ENCODE measurements around the gene CENPM. TPM values are rescaled to one million over a fixed set of nuclear protein-coding genes. Genes with fewer than 3 reads are reported as not detected.
"Not testable (repeated sequence)": the region's sequence is repeated elsewhere in the genome, so short reads cannot be mapped to it uniquely, and the experiment has no call there.

Gene CENPM
- total RNA-seq, 1 donor from 2014 or later = 13.3 TPM

- Mint-ChIP-seq H3K36me3 (ENCODE audit: low read depth) (no peaks in the 10 kb centered on the region), H3K4me1 (peaks cover 66% of the 10 kb centered on the region), H3K4me3 (peak overlapping the region; percentile 61), H3K27ac (peak overlapping the region; percentile 87), H3K9me3 (no peaks in the 10 kb centered on the region), H3K27me3 (no peaks in the 10 kb centered on the region)
- POLR2A ChIA-PET = interaction anchor here (0.6 to 2.3 kb wide), 17 partner anchors 9 to 665 kb away, joined by 3 to 12 read pairs (median 5); partner anchors contain the start of genes NDUFA6, POLDIP3 and TNFRSF13C
- peak; percentile 7 for ATAC-seq (ENCODE audit: low read depth)
- peak; percentile 44 for DNase-seq
- CTCF ChIA-PET = interaction anchor here (1.0 to 1.4 kb wide), 5 partner anchors 9 to 203 kb away, joined by 3 to 5 read pairs (median 3); no protein-coding TSS in a partner anchor
- intact Hi-C loops (cut with micrococcal nuclease) = loop anchor here (5.0 kb wide), 1 partner anchor 202 kb away; no protein-coding TSS in a partner anchor
- TF ChIP-seq, protein P1, sequence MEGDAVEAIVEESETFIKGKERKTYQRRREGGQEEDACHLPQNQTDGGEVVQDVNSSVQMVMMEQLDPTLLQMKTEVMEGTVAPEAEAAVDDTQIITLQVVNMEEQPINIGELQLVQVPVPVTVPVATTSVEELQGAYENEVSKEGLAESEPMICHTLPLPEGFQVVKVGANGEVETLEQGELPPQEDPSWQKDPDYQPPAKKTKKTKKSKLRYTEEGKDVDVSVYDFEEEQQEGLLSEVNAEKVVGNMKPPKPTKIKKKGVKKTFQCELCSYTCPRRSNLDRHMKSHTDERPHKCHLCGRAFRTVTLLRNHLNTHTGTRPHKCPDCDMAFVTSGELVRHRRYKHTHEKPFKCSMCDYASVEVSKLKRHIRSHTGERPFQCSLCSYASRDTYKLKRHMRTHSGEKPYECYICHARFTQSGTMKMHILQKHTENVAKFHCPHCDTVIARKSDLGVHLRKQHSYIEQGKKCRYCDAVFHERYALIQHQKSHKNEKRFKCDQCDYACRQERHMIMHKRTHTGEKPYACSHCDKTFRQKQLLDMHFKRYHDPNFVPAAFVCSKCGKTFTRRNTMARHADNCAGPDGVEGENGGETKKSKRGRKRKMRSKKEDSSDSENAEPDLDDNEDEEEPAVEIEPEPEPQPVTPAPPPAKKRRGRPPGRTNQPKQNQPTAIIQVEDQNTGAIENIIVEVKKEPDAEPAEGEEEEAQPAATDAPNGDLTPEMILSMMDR (IDR thresholded peaks at IDR 0.05) = no peak
Observed at GRCh38 chr22:41949297-41949965, 2.5 kb upstream of the CENPM start.

- Mint-ChIP-seq H3K4me3 (peak overlapping the region; percentile 61), H3K27ac (peak overlapping the region; percentile 87), H3K4me1 (peaks cover 66% of the 10 kb centered on the region)
- ATAC-seq (ENCODE audit: low read depth); H3K27me3 Mint-ChIP-seq; H3K36me3 Mint-ChIP-seq (ENCODE audit: low read depth); H3K9me3 Mint-ChIP-seq; DNase-seq: not testable (repeated sequence)
- ChIA-PET POLR2A (interaction anchor here (0.6 to 2.3 kb wide), 12 partner anchors 8 to 659 kb away, joined by 3 to 12 read pairs (median 6); partner anchors contain the start of genes NDUFA6 and TNFRSF13C), CTCF (interaction anchor here (1.3 to 1.4 kb wide), 3 partner anchors 8 to 202 kb away, joined by 3 to 5 read pairs (median 3); no protein-coding TSS in a partner anchor)
- intact Hi-C loops (cut with micrococcal nuclease) = loop anchor here (5.0 kb wide), 1 partner anchor 202 kb away; no protein-coding TSS in a partner anchor
Observed at GRCh38 chr22:41948928-41949296, 2.0 kb upstream of the CENPM start.

GRCh38 chr22:41948142-41948541 is 1.2 kb upstream of the CENPM start:
- no peak overlapping the region for H3K27ac Mint-ChIP-seq
- peaks cover 63% of the 10 kb centered on the region for H3K4me1 Mint-ChIP-seq
- TF ChIP-seq, protein P1 (IDR thresholded peaks at IDR 0.05) = no peak
- intact Hi-C loops (cut with micrococcal nuclease) = loop anchor here (5.0 kb wide), 1 partner anchor 201 kb away; no protein-coding TSS in a partner anchor
- ATAC-seq (ENCODE audit: low read depth) (no peak), DNase-seq (no peak)
- H3K36me3 Mint-ChIP-seq (ENCODE audit: low read depth) = no peaks in the 10 kb centered on the region
- no peak overlapping the region for H3K4me3 Mint-ChIP-seq
- ChIA-PET CTCF (interaction anchor here (1.3 kb wide), 1 partner anchor 201 kb away, joined by 3 read pairs; no protein-coding TSS in a partner anchor), POLR2A (interaction anchor here (0.6 to 3.0 kb wide), 11 partner anchors 8 to 666 kb away, joined by 3 to 43 read pairs (median 10); partner anchors contain the start of genes CCDC134, NDUFA6, POLDIP3 and SREBF2)
- no peaks in the 10 kb centered on the region for H3K9me3 Mint-ChIP-seq
- H3K27me3 Mint-ChIP-seq = no peaks in the 10 kb centered on the region

- ATAC-seq (ENCODE audit: low read depth) = no peak
- TF ChIP-seq, protein P1 (IDR thresholded peaks at IDR 0.05) = no peak
- no peak for DNase-seq
- intact Hi-C loops (cut with micrococcal nuclease) = loop anchor here (5.0 kb wide), 1 partner anchor 200 kb away; no protein-coding TSS in a partner anchor
- ChIA-PET POLR2A (interaction anchor here (0.5 to 5.2 kb wide), 24 partner anchors 9 to 667 kb away, joined by 3 to 68 read pairs (median 5); partner anchors contain the start of genes CCDC134, MEI1, NDUFA6 and POLDIP3), CTCF (interaction anchor here (1.8 to 2.0 kb wide), 2 partner anchors 22 to 250 kb away, joined by 10 to 12 read pairs; partner anchors contain the start of gene TNFRSF13C)
- Mint-ChIP-seq H3K4me1 (peaks cover 59% of the 10 kb centered on the region), H3K27ac (peak overlapping the region; percentile 80), H3K36me3 (ENCODE audit: low read depth) (no peaks in the 10 kb centered on the region), H3K9me3 (no peaks in the 10 kb centered on the region), H3K4me3 (peak overlapping the region; percentile 91), H3K27me3 (no peaks in the 10 kb centered on the region)
Observed at GRCh38 chr22:41947424-41948080, 600 bp upstream of the CENPM start.

DNA sequence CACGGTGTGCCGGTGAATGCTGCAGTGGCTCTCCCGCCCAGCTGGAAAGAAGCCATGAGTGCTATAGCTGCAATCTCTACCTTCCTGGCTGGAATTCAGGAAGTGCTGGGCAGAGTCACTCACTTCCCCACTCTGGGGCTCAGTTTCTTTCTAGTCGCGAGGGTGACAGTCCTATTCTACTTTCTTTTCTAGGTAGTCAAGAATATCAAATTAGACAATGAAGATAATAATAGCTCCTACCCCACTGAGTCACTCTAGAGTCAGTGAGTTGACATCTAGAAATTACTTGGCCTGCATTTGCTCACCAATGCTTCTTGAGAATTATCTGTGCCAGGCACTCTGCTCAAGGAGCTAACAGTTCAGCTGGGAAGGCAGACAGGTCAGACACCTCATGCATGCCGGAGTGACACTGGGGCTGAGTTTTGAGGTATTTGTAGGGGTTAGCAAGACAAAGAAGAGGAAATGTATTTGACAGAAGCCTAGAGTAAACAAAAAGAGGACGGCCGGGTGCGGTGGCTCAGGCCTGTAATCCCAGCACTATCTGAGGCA is 3.2 kb downstream of the CENPM start:
- Mint-ChIP-seq H3K27me3 (no peaks in the 10 kb centered on the region), H3K36me3 (ENCODE audit: low read depth) (peaks cover 5% of the 10 kb centered on the region), H3K4me1 (peaks cover 52% of the 10 kb centered on the region), H3K9me3 (no peaks in the 10 kb centered on the region), H3K27ac (no peak overlapping the region), H3K4me3 (no peak overlapping the region)
- intact Hi-C loops (cut with micrococcal nuclease) = loop anchor here (5.0 kb wide), 2 partner anchors 36 to 401 kb away; partner anchors contain the start of gene POLR3H
- DNase-seq (no peak), ATAC-seq (ENCODE audit: low read depth) (no peak)
- TF ChIP-seq, protein P1 (IDR thresholded peaks at IDR 0.05) = no peak
- CTCF ChIA-PET = interaction anchor here (0.8 to 3.2 kb wide), 3 partner anchors 18 to 247 kb away, joined by 3 to 14 read pairs (median 8); partner anchors contain the start of gene TNFRSF13C
- POLR2A ChIA-PET = interaction anchor here (0.7 to 5.2 kb wide), 7 partner anchors 8 to 246 kb away, joined by 3 to 68 read pairs (median 4); partner anchors contain the start of genes SMIM45, SREBF2 and TNFRSF13C

Data from activated B cell treated with CpG ODN at 0.5 μM for 24 hours (primary cell).